NCI-H345 treated with DMSO at 0.1 percent for 48 hours (cell line): ENCODE measurements around the gene ACER3.
A peak's percentile ranks its signal among the peaks of the same experiment; 100 is the strongest.
"Not testable (repeated sequence)": the region's sequence is repeated elsewhere in the genome, so short reads cannot be mapped to it uniquely, and the experiment has no call there.

Experiments
- DNase-seq: peaks from one replicate; lab custom pipeline; 2025; ENCODE audit not compliant: unreplicated experiment; lab: John Stamatoyannopoulos, UW

Gene ACER3

DNA sequence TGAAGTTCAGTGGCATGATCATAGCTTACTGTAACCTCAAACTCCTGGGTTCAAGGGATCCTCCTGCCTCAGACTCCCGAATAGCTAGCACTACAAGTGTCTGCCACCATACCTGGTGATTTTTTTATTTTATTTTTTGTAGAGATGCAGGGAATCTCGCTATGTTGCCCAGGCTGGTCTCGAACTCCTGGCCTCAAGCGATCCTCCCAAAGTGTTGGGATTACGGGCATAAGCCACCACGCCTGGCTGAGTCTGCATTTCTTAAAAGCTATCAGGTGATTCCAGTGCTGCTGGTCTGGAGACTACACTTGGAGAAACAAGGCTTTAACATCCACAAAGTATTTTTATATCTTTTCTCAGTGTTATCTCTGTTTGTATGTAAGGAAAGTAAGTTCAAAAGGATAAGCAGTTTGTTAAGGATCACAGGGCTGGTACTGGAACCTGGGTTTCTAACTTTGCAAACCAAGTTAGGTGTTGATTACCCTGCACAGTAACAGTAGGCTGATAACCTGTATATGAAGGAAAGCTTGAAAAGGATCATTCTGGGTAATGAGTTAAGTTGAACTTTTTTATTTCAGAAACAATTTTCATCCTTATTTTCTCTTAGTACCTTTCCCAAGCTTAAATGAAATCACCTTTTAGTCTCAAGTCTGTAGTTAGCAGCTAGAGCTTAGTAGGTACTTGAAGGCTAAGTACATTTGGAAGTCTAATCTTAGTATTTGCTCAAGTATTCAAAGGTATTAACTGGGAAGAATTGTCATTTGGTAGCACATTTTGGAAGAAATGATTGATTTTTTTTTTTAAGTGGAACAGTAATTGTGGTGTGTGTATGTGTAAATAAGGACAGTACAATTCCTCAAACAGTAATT, 12.5 kb downstream of the ACER3 start:
- DNase-seq, result no peak

DNA sequence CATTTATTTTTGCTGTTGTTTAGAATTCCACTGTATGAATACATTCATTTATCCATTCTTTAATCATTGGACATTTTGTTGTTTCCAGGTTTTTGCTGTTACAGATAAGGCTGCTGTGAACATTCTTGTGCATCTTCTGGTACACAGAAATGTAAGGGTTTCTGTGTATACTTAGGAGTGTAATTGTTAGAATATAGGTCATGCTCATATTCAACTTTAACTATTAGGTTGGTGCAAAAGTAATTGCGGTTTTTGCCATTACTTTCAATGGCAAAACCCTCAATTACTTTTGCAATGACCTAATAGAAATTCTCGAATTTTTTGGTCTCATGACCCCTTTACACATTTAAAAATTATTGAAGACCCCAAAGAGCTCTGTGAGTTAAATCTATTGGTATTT, 17.3 kb downstream of the ACER3 start:
- no peak for DNase-seq

DNA sequence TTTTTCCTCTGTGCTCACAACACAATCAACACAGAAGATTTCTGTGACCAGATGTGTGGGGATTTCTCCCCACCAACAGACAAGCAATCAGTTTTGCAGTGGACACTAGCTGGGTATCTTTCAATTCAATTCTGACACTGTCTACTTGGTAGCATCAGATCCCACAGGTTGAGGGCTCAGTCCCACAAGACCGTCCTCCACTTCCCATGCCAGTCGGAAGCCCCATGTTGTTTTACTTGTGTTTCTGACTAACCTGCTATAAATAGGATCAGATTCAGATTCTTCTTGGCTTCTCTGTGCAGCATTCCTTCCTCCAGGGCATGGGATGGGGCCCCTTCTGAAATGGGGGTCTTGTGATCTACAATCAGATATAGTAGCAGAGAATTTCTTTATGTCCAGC, 19.6 kb downstream of the ACER3 start:
- DNase-seq, result no peak

DNA sequence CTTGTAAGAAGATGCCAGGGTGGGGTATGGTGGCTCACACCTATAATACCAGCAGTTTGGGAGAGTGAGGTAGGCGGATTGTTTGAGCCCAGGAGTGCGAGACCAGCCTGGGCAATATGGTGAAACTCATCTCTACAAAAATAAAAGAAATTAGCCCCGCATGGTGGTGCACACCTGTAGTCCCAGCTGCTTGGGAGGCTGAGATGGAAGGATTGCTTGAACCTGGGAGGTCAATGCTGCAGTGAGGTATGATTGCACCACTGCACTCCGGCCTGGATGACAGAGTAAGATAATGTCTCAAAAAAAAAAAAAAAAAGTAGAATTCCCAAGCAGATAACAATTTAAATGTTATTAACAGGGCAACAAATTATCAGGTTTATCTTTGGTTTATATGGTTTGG, 20.2 kb downstream of the ACER3 start:
- no peak for DNase-seq

DNA sequence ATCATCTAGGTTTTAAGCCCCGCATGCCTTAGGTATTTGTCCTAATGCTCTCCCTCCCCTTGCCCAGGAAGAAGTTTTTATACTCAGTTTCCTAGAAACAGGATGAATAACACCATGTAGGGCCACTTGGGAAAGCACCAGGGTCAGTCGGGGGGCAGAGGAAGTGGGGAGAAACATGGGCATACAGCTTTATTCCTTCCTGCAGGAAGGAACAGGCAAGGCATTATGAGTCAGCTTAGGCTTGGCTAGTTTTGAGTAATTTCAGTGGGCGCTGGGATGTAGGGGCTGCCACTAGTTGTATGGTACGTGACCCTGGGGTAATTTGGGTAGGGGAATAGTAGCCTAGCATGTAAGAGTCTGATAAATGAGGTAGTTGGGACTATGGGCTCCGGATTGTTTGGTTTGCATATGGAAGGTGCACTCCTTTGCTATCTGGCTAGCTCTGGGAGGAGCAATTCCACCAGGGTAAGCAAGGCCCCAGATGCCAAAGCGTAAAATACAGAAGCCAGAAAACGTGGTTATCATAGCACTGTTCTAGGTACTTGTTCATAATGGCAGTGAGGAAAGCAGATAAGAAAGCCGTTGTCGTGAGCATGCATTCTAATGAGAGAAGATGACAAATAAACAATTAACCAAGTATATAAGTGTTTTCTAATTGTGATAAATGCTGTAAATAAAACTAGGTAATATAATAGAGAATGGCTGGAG, 24.8 kb downstream of the ACER3 start:
- no peak for DNase-seq

DNA sequence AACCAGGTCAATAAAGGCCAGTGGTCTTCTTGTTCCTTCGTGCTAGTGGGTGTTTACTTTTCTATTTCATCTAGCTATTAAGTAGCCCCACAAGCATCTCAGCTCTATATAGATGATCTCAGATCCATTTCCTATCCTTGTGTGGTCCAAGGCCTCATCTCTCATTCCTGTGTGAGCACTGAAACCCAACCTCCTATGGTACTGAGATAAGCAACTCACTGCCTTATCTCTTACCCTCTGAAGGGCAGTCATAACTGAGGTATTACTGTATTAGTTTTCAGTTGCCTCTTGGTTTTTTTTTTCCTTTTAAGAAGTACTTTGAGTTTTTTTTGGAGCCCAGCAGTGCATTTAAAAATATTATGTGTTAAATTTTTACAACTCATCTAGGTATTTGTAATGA, 28.3 kb downstream of the ACER3 start:
- no peak for DNase-seq

DNA sequence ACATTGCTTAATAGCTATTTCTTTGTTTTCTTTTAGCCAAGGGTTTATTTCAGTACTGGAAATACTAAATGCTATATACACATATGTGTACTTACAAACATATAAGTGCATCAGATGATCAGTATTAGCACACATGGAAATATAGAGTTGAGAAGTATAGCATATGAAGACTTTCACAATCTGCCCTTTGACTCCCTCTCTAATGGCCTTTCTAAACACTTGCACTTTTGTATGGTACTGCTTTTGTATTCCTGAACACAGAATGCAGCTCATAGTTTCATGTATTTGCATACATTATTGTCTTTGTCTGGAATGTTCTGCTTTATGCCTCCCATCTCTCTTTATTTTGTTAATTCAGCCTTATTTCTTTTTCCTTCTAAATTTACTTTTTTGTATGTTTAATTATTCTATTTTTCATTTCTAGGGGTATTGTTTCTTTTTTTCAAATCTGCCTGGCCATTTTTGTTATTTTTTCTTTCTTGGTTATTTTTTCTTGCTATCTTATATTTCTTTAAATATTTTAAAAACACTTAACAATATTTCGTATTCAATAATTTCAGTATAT, 28.8 kb downstream of the ACER3 start:
- DNase-seq, result no peak

DNA sequence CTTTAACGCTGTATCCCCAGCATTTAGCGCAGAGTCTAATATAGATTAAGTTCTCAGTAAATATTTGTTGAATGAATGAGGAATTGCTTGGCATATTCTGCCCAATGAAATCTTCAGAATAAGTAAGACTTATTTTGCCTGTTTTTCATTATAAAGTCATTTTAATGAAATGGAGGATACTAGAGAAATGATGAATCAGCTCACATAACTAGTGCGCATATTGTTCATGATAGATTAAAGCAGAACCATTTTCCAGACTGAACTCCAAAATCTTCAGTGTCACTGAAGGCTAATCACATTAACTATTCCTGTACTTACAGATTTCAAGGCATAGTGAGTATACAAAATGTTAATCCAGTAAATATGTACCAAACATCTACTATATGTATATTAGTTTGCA, 29.6 kb downstream of the ACER3 start:
- no peak for DNase-seq

DNA sequence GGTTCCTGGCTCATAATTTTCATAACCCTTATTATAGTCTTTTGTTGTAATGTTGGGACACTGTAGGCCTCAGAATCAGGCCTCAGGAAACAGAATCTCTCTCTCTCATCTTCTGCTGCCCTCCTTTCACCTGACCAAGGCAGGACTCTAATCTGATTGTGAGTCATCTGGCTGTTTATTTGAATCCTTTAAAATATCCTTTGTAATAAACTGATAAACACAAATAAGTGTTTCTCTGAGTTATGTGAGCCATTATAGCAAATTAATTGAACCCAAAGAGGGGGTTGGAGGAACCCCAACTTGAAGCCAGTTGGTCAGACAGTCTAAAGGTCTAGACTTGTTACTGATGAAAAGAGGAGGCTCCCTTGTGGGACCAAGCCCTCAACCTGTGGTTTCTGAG, 30.6 kb downstream of the ACER3 start:
- DNase-seq, result no peak

DNA sequence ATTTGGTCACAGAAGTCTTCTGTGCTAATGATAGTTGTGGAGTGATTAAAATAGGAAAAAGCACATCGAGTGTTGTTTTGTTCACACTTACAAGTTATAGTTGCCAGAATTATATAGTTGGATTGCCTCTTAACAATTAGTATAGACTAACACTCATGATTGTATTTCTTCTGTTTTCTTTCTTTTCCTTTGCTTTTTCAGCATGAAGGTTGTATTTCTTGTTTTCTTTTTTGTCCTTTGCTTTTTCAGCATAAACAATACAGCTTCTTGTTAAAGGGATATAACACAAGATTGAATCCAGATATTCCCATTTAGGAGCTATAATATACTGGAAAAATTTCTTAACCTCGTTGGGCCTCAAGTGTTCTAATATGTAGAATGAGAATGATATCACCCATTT, 31.1 kb downstream of the ACER3 start:
- no peak for DNase-seq

DNA sequence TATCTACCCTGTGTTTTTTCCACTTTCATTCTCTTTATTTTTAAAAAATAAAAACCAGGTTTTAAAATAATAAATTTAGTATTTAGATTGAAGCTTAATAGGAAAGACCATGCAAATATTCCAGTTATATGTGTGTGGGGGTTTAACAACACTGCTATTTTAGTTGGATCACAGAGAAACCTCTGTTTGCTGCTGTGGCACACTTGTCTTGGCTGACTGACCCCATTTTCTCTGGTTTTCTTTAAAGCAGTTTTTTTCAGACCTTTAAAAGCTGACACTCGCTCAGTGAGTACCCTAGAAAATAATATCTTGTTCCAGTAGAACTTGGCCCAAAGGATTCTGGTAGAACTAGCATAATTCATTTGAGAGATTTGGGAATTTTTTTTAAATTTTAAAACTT, 31.6 kb downstream of the ACER3 start:
- no peak for DNase-seq

DNA sequence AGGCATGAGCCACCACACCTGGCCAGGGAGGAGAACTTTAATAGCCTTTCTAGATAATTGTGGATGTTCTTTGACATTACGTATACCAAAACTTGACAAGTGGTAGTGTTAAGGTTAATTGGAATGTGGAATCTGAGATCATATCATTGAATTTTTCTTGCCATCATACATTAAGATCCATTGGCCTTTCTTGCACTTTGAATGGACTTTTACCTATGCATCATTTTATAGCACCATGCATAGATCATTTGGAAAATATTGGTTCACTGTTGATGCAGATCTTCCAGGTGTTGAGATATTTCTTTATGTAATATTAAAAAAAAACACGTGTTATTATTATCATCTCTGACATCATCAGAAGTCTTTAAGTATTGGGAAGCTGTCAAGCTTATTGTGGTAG, 36.5 kb downstream of the ACER3 start:
- no peak for DNase-seq

DNA sequence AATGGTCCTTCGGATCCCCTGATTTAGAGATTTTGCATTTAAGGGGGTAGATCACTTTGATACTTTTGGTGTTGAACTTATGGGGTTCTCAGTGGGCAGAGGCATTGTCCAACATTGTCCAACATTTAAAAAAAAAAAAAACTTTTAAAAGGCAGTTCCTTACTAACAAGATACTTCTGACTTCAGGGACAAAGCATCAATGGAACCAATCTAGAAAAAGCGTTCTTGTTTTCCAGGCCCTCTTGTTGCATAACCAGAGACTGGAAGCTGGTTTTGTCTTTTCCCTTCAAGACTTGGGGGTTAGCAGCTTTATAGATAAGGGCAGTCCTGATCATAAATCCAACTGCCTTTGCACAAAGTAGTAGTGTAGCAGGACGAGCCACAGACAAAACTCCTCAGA, 40.4 kb downstream of the ACER3 start:
- no peak for DNase-seq

DNA sequence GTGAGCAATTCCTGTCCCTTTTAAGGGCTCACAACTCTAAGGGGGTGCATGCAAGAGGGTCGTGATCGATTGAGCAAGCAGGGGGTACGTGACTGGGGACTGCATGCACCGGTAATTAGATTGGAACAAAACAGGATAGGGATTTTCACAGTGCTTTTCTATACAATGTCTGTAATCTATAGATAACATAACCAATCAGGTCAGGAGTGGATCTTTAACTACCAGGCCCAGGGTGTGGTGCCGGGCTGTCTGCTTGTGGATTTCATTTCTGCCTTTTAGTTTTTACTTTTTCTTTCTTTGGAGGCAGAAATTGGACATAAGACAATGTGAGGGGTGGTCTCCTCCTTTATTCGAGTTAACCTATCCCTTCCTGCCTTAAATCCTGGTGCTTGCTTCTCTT, 40.9 kb downstream of the ACER3 start:
- not testable (repeated sequence) for DNase-seq

DNA sequence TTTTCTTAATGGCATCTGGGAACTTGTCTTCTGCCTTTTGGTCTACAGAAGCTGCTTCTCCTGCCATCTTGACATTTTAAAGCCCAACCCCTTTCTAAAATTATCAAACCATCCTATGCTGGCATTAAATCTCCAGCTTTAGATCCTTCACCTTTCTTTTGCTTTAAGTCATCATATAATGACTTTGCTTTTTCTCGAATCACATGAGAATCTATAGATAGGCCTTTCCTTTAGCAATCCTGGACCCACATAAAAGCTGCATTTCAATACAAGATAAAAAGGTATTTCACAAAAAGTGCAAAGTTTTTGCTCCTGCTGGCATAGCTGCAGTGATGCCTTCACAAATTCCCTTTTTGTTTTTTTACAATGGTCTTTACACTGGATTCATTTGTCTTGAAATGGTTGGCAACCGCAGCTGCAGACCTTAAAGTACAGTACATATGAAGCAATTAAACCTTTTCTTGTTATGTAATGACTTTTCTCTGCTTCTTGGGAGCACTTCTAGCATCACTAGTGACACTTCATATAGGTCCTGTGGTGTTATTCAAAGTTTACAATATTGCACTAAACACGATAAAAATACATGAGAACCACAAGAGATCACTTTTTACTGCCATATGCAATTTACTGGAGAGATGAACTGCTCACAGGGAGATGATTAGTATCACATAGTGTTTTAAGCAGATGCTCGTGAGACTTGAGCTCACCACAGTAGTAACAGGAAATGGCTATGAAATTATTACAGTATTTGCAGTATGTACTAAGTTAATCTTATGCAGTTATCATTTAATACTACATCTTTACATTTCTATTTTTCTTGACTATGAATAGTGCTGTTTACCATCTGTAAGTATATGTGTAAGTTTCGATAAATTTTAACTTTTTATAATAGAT, 41.6 kb downstream of the ACER3 start:
- no peak for DNase-seq

DNA sequence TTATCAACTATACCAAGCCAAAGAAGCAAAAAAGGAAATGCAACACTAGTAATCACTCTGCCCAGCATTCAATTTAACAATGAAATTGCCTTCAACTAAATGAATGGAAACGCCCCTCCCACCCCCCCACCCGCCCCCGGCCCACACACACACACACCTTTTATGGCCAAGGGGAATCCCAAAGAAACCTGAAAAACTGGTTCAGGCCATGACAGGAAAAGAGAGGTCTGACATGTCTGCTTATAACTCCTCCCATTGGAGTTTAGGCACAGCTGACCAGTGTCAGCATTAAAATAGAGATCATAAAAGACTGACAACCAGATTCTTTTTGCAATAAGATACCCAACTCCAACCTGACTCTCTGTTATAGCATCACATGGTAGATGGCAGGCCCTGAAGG, 42.6 kb downstream of the ACER3 start:
- no peak for DNase-seq

DNA sequence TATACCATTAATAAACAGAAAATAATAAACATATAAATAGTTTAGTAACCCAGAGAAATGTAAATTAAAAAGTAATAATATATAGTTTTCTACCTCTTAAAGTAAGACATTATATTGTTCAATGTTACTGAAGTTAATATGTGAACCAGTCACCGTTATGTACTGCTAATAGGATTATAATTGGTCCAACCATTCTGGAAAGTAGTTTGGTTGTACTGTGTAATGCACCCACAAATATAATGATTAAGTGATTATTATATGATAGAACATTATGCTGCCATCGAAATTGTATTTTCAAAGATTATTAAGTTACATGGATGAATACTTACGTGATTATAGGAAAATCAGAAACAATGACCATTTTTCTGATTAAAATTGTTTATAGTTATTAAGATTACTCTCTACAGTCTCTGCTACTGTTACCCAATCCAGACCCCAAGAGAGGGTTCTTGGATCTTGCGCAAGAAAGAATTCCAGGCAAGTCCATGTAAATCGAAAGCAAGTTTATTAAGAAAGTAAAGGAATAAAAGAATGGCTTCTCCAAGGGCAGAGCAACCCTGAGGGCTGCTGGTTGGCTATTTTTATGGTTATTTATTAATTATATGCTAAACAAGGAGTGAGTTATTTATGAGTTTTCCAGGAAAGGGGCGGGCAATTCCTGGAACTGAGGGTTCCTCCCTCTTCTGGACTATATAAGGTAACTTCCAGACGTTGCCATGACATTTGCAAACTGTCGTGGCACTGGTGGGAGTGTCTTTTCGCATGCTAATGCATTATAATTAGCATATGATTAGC, 50.1 kb downstream of the ACER3 start:
- DNase-seq, result no peak

DNA sequence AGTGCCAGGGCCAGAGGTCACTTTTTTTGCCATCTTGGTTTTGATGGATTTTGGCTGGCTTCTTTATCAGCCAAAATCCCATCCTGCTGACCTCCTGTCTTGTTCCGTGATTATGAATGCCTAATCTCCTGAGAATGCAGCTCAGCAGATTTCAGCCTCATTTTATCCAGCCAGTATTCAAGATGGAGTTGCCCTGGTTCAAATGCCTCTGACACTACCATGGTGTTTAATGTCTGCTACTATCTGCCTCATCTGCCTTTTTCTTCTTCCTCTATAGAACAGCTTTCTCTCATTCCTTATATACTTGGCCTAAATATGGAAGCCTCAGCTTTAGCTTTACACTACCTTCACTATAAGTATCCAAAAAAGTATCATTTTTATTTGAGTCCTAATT, 50.7 kb downstream of the ACER3 start:
- DNase-seq, result no peak

DNA sequence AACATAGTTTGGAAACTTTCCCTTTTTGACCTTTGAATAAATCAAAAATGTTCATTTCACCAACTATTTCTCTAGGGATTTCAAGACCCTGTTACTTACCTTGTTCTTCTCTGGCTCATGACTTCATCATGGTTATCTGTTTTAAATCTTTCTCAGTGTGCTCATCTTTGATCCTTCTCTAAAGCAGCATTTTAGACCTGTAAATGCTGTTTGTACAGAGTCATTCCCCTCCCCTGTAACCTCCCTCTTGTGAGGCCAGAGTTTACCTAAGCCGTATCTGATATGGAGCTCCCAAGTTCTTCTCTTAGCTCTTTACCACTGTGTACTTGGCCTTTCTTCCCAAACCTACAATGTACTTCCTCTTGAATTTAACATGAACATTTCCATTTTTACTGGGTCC, 56.0 kb downstream of the ACER3 start:
- DNase-seq, result no peak

DNA sequence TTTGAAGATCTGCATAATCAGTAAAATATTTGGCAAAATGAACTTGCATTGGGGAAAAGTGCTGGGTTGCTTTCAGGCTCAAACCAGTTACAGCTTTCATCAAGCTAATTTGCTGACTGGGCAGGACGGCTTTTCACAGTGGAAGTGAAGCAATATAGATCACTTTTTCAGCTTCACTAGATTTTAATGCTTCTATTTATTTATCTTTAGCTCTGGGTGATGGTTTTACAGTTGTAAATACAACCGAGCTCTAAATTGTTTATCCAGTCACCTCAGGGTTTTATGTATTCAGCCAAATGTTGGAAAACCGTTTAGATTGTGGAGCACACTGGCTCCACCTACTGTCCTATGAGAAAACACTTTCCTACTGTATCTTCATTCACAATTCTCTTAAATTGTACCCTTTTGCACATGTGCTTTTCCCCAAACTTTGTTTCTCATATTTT, 58.2 kb downstream of the ACER3 start:
- peak; percentile 42 for DNase-seq
